Smooth muscle cell (in vitro differentiated cells): Measurements from ENCODE around the gene PIK3CG. TPM values are rescaled to one million over a fixed set of nuclear protein-coding genes. Genes with fewer than 3 reads are reported as not detected.

ENCODE experiments used
- DNase-seq: peaks from one replicate; lab custom pipeline; 2025; ENCODE audit not compliant: unreplicated experiment; lab: John Stamatoyannopoulos, UW
- H2AFZ ChIP-seq: fragments of 200-600 bp; sonication (generic); 2 replicates; pipeline ENCODE4 v1.6.0; 2016; ENCODE audit warnings: antibody characterized with exemption, low read depth, mild to moderate bottlenecking
- H3F3A ChIP-seq: fragments of 200-600 bp; sonication (generic); 2 replicates; pipeline ENCODE4 v1.6.0; 2017; ENCODE audit warnings: antibody characterized with exemption, low read depth
- H3K27ac ChIP-seq: fragments of 200-600 bp; sonication (generic); 2 replicates; pipeline ENCODE4 v1.5.1; 2016; ENCODE audit warnings: low read depth, mild to moderate bottlenecking
- H3K27me3 ChIP-seq: fragments of 200-600 bp; sonication (generic); 2 replicates; pipeline ENCODE4 v1.6.1; 2016; ENCODE audit warnings: low read depth, mild to moderate bottlenecking
- H3K36me3 ChIP-seq: fragments of 200-600 bp; sonication (generic); 2 replicates; pipeline ENCODE4 v1.5.1; 2016; ENCODE audit warnings: low read depth
- H3K4me1 ChIP-seq: fragments of 200-600 bp; sonication (generic); 2 replicates; pipeline ENCODE4 v1.5.1; 2016; ENCODE audit warnings: low read depth
- H3K4me2 ChIP-seq: fragments of 200-600 bp; sonication (generic); 2 replicates; pipeline ENCODE4 v1.6.0; 2016; ENCODE audit warnings: mild to moderate bottlenecking
- H3K4me3 ChIP-seq: fragments of 200-600 bp; sonication (generic); 2 replicates; pipeline ENCODE4 v1.5.1; 2016; ENCODE audit warnings: mild to moderate bottlenecking
- H3K79me2 ChIP-seq: fragments of 200-600 bp; sonication (generic); 2 replicates; pipeline ENCODE4 v1.6.0; 2016; ENCODE audit warnings: low read depth, mild to moderate bottlenecking
- H3K9ac ChIP-seq: fragments of 200-600 bp; sonication (generic); 2 replicates; pipeline ENCODE4 v1.6.0; 2016; ENCODE audit warnings: low read depth
- H3K9me3 ChIP-seq: fragments of 200-600 bp; sonication (generic); replicated peaks from 2 replicates; pipeline ENCODE4 v1.5.1; 2016; ENCODE audit warnings: low read depth
- H4K20me1 ChIP-seq: fragments of 200-600 bp; sonication (generic); 2 replicates; pipeline ENCODE4 v1.6.0; 2016; ENCODE audit warnings: low read depth
- WGBS: methylation state at CpG from one replicate; pipeline ENCODE4 v1.1.7; 2016; ENCODE audit warnings: low lambda C conversion rate; 5-methylcytosine and 5-hydroxymethylcytosine counted together
- polyA plus RNA-seq: library from polyadenylated mRNA; unstranded; fragments of >200 nt; fragmentation: Nextera tagmentation; extraction: Ambion mirVana; gene quantifications from 2 replicates; pipeline ENCODE4 v1.2.1, GENCODE V29; 2016
- total RNA-seq: library from RNA; depleted of rRNA; stranded (reverse); fragments of >200 nt; gene quantifications from 2 replicates; pipeline ENCODE4 v1.2.3, GENCODE V29; 2014
- TF ChIP-seq, protein P1 (sequence below): fragments of 200-600 bp; sonication (generic); IDR thresholded peaks from 2 replicates; pipeline ENCODE4 v1.5.1; 2017; ENCODE audit warnings: borderline replicate concordance, mild to moderate bottlenecking, antibody characterized with exemption; ENCODE audit not compliant: insufficient read depth, poor library complexity, severe bottlenecking

PIK3CG gene
- total and polyA plus RNA-seq, 2 experiments from 2014 or later = not detected

DNA sequence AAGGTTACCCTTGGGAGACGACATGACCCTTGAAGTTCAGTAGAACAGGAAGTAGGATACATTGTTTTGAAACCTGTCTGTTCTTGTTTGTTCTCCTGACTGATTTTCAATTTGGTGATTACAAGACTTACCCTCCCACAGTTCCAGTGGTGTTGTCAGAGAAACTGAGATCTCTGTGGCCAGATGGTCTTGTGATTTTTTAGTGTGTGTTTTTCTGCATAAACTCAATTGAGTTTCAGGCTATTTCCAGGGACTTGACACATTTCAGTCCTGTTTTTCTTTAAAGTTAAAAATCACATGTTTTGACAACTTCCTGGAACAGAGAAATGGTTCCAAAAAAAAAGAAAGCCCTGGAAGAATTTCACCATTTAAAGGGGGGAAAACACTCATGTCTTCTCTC is 22.3 kb downstream of the PIK3CG start:
- no peak overlapping the region for H2AFZ ChIP-seq

GRCh38 chr7:106888204-106888603 is 23.1 kb downstream of the PIK3CG start:
- Histone ChIP-seq H3F3A (no peaks in the 10 kb centered on the region), H4K20me1 (no peaks in the 10 kb centered on the region), H3K9me3 (no peaks in the 10 kb centered on the region), H3K36me3 (no peaks in the 10 kb centered on the region), H3K9ac (no peak overlapping the region), H3K4me3 (no peak overlapping the region), H3K4me2 (no peak overlapping the region), H3K27ac (no peak overlapping the region), H3K4me1 (no peaks in the 10 kb centered on the region), H2AFZ (no peak overlapping the region), H3K79me2 (no peaks in the 10 kb centered on the region), H3K27me3 (peaks cover 3% of the 10 kb centered on the region)
- no peak for DNase-seq
- TF ChIP-seq, protein P1, sequence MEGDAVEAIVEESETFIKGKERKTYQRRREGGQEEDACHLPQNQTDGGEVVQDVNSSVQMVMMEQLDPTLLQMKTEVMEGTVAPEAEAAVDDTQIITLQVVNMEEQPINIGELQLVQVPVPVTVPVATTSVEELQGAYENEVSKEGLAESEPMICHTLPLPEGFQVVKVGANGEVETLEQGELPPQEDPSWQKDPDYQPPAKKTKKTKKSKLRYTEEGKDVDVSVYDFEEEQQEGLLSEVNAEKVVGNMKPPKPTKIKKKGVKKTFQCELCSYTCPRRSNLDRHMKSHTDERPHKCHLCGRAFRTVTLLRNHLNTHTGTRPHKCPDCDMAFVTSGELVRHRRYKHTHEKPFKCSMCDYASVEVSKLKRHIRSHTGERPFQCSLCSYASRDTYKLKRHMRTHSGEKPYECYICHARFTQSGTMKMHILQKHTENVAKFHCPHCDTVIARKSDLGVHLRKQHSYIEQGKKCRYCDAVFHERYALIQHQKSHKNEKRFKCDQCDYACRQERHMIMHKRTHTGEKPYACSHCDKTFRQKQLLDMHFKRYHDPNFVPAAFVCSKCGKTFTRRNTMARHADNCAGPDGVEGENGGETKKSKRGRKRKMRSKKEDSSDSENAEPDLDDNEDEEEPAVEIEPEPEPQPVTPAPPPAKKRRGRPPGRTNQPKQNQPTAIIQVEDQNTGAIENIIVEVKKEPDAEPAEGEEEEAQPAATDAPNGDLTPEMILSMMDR = no peak
- 89% methylated on average over 5 of the region's 5 CpGs for WGBS

More for the DNA sequence above, 22.3 kb downstream of the PIK3CG start:
- Histone ChIP-seq H3K4me1 (no peaks in the 10 kb centered on the region), H3K27ac (no peak overlapping the region), H3K4me3 (no peak overlapping the region), H3K9ac (no peak overlapping the region), H4K20me1 (no peaks in the 10 kb centered on the region), H3K4me2 (no peak overlapping the region), H3K27me3 (peaks cover 3% of the 10 kb centered on the region), H3K9me3 (no peaks in the 10 kb centered on the region), H3K79me2 (no peaks in the 10 kb centered on the region), H3F3A (no peaks in the 10 kb centered on the region), H3K36me3 (no peaks in the 10 kb centered on the region)
- no peak for DNase-seq
- 84% methylated on average over 1 of the region's 1 CpG for WGBS
- TF ChIP-seq, protein P1 = no peak

GRCh38 chr7:106890952-106891351 is 25.9 kb downstream of the PIK3CG start:
- TF ChIP-seq, protein P1 = no peak
- H3K9ac ChIP-seq = no peak overlapping the region
- 91% methylated on average over 2 of the region's 2 CpGs for WGBS
- H3K27ac ChIP-seq = no peak overlapping the region
- no peaks in the 10 kb centered on the region for H3K9me3 ChIP-seq
- no peak overlapping the region for H2AFZ ChIP-seq
- H3K4me2 ChIP-seq = no peak overlapping the region
- H3K27me3 ChIP-seq = peaks cover under 1% of the 10 kb centered on the region
- H3F3A ChIP-seq = no peaks in the 10 kb centered on the region
- H4K20me1 ChIP-seq = no peaks in the 10 kb centered on the region
- no peaks in the 10 kb centered on the region for H3K79me2 ChIP-seq
- no peaks in the 10 kb centered on the region for H3K4me1 ChIP-seq
- no peak overlapping the region for H3K4me3 ChIP-seq
- no peak for DNase-seq
- no peaks in the 10 kb centered on the region for H3K36me3 ChIP-seq
